Fibroblast of skin of back (primary cell): ENCODE data around the gene NDUFV2.
A peak's percentile ranks its signal among the peaks of the same experiment; 100 is the strongest.

ENCODE experiments used
- DNase-seq: peaks from one replicate; pipeline ENCODE4 v3.0.0-alpha.2; 2013

The NDUFV2 gene

GRCh38 chr18:9120796-9121195 lies 18.3 kb downstream of the NDUFV2 start:
- no peak for DNase-seq

- DNase-seq = no peak
Measured at GRCh38 chr18:9123520-9123919, 21.0 kb downstream of the NDUFV2 start.

- no peak for DNase-seq
Measured at GRCh38 chr18:9124824-9125223, 22.3 kb downstream of the NDUFV2 start.

- DNase-seq = no peak
Measured at GRCh38 chr18:9126337-9126736, 23.8 kb downstream of the NDUFV2 start.

- DNase-seq = no peak
Measured at GRCh38 chr18:9130195-9130594, 27.7 kb downstream of the NDUFV2 start.

- DNase-seq = peak; percentile 26
Measured at GRCh38 chr18:9130806-9131205, 28.3 kb downstream of the NDUFV2 start.

GRCh38 chr18:9132628-9133027 lies 30.1 kb downstream of the NDUFV2 start:
- DNase-seq = no peak

- no peak for DNase-seq
Measured at GRCh38 chr18:9133225-9133624, 30.7 kb downstream of the NDUFV2 start.

- no peak for DNase-seq
Measured at GRCh38 chr18:9135081-9135911, 32.8 kb downstream of the NDUFV2 start.

GRCh38 chr18:9135912-9136314 lies 33.4 kb downstream of the NDUFV2 start:
- no peak for DNase-seq

- peak; percentile 96 for DNase-seq
Measured at GRCh38 chr18:9136315-9137155, 34.0 kb downstream of the NDUFV2 start, which contains the start of gene ANKRD12. ANKRD12 (plus strand) TSS chr18:9136781; CDS start chr18:9182433, 45,652 bp downstream.

GRCh38 chr18:9137168-9138066 lies 34.9 kb downstream of the NDUFV2 start:
- peak; percentile 77 for DNase-seq

GRCh38 chr18:9139400-9140039 lies 37.0 kb downstream of the NDUFV2 start:
- DNase-seq = no peak

GRCh38 chr18:9140381-9140780 lies 37.9 kb downstream of the NDUFV2 start:
- no peak for DNase-seq

GRCh38 chr18:9140984-9141383 lies 38.5 kb downstream of the NDUFV2 start:
- DNase-seq = no peak

GRCh38 chr18:9146224-9146623 lies 43.7 kb downstream of the NDUFV2 start:
- DNase-seq = no peak

GRCh38 chr18:9147440-9148202 lies 45.1 kb downstream of the NDUFV2 start:
- peak; percentile 72 for DNase-seq

- DNase-seq = no peak
Measured at GRCh38 chr18:9148203-9148552, 45.7 kb downstream of the NDUFV2 start.

- no peak for DNase-seq
Measured at GRCh38 chr18:9150121-9150520, 47.6 kb downstream of the NDUFV2 start.

- DNase-seq = no peak
Measured at GRCh38 chr18:9153256-9153655, 50.8 kb downstream of the NDUFV2 start.

- DNase-seq = no peak
Measured at GRCh38 chr18:9156604-9157249, 54.2 kb downstream of the NDUFV2 start.
